Skin of body (tissue), 2 donors: ENCODE results near the gene KTN1. TPM values are rescaled to one million over a fixed set of nuclear protein-coding genes. Genes with fewer than 3 reads are reported as not detected.
A peak's percentile ranks its signal among the peaks of the same experiment; 100 is the strongest.

ENCODE experiments used
- DNase-seq: peaks from one replicate; lab custom pipeline; 2025; lab: John Stamatoyannopoulos, UW
- total RNA-seq: library from RNA; depleted of rRNA; stranded (reverse); fragments of >200 nt; gene quantifications from one replicate; pipeline ENCODE4 v1.2.3, GENCODE V29; 2014

KTN1 gene
- total RNA-seq, 1 donor from 2014 or later, result 133 TPM

DNA sequence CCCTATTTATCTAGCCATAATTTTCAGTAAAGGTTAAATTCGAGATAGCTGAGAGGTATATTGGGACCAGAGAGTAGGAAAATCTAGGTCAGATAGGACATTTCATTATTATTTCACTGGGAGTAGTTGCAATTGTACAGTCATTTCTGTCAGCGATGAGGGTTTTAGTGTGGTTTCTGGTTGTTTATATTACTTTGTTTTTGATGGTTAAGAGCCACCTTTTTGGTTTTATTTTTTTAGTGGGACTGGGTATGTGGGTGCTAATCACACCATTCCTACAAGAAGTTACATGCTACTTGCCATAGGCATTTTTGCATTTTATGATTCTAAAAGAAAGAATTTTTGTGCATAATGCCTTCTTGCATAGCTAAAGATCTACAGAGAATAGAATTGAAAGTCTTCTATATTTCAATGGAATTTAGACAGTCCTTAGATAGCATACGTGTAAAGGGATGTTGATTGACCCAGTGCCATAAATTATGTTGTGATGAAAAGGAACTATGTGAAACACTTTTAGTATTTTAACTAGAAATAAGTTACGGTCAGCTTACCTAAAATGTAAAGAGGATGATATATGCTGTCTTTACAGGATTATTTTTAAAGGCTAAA, 85.2 kb downstream of the KTN1 start:
- no peak for DNase-seq

GRCh38 chr14:55667801-55668200, 87.8 kb downstream of the KTN1 start:
- no peak for DNase-seq

DNA sequence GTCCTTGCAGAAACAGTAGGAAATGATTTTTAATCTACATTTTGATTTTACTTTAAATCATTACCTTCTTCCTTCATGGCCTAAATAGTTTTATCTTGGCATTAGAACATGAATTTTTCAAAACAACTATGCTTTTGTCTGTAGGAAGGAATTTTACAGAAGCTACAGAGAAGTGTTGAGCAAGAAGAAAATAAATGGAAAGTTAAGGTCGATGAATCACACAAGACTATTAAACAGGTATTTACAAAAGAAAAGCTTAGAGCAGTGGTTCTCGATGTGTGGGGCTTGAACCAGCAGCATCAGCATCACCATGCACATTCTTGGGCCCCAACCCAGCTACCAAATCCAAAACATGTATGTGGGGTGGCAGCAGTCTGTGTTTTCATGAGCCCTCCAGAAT, 91.6 kb downstream of the KTN1 start:
- DNase-seq, result no peak

GRCh38 chr14:55673048-55673447, 93.0 kb downstream of the KTN1 start:
- no peak for DNase-seq

- DNase-seq, result no peak
These were observed 101.1 kb downstream of the KTN1 start for GRCh38 chr14:55681096-55681495.

- no peak for DNase-seq
These were observed 105.1 kb downstream of the KTN1 start for GRCh38 chr14:55684956-55685584.

- no peak for DNase-seq
These were observed 106.7 kb downstream of the KTN1 start for GRCh38 chr14:55686713-55687112.

DNA sequence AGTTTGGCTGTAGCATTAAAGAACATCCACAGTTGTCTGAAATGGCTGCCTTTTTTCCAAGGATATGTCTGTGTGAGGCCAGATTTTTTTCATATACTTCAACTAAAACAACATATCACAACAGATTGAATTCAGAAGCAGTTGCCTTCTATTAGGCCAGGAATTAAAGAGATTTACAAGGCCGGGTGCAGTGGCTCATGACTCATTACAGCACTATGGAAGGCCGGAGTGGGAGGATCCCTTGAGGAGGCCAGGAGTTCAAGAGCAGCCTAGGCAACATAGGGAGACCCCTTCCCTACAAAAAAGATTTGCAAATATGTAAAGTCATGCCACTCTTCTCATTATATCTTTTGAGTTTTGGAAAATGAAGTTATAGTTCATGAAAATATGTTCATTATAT, 108.6 kb downstream of the KTN1 start:
- no peak for DNase-seq

- DNase-seq, result no peak
These were observed 110.2 kb downstream of the KTN1 start for GRCh38 chr14:55689981-55690871.

DNA sequence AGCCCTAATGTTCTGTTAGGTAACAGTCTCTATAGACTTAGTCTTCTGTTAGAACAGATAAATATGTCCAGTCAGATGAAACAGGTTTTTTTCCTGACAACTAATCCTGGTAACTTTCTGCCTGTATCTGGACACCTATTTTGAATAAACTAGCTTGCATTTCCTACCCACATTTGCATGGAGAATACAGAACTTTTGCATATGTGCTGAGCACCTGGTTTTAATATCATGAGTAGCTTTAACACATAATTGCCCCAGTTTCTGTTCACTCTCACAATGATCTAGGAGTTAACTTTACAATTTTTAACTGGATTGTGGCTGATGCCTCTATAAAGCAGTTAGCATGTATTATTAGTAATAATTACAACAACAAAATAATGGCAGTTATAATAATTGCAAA, 111.7 kb downstream of the KTN1 start:
- no peak for DNase-seq

GRCh38 chr14:55693904-55694303, 113.9 kb downstream of the KTN1 start:
- DNase-seq, result no peak

DNA sequence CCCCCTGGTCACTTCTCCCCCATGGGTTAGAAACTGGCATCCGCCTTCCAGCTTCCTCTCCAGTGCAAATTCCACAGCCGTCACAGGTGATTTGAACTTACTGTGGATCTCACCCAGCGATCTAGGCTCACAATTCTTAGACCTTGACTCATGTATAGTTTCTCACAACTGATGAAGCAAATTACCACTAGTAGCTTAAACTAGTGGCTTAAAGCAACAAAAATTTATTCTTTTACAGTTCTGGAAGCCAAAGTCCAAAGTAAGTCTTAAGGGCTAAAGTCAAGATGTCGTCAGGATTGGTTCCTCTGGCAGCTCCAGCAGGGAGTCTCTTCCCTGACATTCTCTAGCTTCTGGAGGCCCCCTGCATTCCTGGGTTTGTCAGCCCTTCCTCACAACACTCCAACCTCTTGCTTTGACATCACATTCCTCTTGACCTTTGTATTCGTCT, 117.4 kb downstream of the KTN1 start:
- no peak for DNase-seq

DNA sequence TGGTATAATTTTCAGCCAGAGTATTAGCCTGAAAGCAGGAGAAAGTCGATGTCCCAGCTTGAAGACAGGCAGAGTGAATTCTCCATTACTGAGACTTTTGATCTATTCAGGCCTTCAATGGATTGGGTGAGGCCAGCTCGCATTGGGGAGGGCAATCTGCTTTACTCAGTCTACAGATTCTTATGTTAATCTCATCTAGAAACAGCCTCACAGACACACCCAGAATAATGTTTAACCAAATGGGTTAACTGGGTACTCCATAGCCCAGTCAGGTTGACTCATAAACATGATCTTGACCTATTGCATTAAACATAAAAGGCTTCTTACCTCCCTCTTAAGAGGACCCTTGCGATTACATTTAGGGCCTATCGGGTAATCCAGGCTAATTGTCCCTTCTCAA, 118.0 kb downstream of the KTN1 start:
- no peak for DNase-seq

DNA sequence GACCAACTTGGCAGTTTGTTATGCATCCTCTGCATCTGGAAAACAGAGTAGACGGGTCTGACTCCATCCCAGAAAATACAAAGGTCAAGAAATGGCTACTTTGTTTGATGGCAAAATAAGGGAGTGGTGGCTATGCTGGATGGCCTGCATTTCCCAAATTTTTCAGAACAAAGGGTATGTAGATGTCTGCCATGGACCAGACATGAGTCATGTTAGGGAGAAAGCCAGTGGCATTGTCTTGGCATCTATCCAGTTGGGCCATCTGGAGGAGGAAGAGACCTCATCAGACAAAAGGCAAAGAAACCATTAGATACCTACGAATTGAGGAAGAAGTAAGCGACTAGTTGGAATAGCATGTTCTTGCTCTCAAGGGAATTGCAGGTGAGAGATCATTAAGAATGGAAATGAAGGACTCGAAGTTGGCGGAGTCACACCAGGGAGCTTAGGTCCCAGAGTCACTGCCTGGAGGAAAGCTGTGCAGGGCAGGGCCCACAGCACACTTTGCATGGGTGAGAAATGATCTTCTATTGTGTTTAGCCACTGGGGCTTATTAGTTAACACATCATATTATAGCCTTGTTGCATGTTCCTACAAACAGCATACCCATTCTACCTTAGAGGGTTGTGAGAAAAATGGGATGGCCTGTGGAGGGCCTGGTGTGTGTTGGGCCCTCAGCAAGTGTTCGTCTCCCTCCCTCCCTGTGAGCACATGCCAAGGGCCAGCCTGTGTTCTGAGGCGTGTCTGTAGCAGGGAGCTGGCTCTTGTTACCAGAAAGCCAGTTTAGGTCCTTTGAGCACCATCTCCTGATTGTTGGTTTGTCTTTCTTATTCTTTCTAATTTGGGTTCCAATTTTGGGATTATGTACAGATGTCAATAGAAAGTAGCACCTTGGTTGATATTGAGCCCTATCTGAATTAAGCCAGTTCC, 119.4 kb downstream of the KTN1 start:
- no peak for DNase-seq

GRCh38 chr14:55701638-55702037, 121.6 kb downstream of the KTN1 start:
- no peak for DNase-seq

GRCh38 chr14:55702511-55702910, 122.5 kb downstream of the KTN1 start:
- no peak for DNase-seq

DNA sequence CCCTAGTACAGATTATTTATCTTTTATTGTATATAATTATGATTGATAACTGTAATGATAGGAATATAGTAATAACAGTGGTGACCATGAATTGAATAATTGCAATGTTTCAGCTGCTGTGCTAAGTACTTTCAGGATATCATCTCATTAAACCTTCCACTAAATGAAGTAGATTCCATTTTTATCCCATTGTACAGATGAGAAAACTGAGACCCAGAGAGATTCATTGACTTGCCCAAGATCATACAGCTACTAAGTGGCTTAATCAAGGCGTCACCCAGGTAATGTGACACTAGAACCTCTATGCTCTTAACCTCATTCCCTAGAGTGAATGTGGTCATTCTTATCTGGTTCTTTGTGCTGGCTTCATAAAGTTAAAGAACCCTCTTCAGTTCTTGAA, 124.6 kb downstream of the KTN1 start:
- no peak for DNase-seq

- DNase-seq, result no peak
These were observed 125.8 kb downstream of the KTN1 start for GRCh38 chr14:55705651-55706364.

DNA sequence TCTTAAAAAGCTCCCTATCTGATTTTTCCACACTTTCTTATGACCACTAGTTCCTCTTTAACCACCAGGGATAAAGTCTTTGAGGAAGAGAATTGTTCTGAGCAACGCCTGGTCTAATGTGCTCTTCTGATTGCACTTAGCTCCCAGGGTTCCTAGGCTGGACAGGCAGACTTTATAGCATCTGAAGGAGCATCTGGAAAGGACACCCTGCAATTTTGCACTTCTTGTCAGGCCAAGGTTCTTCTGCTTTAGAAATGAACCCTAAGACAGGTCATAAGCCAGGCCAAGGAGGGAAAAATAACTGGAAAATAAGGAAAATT, 126.3 kb downstream of the KTN1 start:
- no peak for DNase-seq

DNA sequence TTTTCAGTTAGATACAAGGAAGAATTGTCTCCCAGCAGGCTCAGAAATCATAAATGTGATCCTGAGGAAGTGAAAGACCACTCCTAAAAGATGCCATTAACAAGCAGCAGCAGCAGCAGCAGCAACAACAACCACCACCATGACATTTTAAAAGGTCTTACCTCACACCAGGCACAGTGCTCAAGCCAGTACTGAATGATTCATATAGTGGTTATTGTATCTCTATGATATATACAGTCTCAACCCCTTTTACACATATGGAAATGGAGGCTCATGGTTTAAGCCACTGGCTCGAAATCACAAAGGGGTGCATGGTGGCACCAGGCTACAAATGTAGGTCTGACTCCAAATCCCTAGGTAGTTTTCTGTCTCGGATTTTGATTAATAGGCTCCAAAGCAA, 126.9 kb downstream of the KTN1 start:
- DNase-seq, result no peak

DNA sequence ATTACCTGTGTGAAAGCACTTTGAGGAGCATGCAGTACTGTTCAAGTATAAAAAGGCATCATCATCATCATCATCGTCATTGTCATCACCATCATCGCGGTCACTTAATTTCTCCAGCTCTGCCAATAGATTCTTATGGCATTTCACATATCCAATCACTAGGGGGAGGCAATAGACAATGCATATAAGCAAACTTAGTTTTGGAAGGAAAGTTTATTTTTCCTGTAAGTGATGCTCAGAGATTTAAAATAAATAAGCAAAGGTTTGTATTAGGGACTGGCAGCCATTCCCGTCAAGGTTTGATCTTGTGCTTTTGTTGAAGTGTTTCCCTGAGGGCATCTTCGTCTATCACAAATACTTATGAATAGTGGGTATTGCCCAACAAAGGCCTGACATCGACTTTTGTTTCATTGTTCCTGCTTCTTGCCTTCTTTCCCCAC, 127.4 kb downstream of the KTN1 start:
- DNase-seq, result peak; percentile 79
